Caco-2 (cell line): ENCODE results near the gene NTN4. TPM values are rescaled to one million over a fixed set of nuclear protein-coding genes. Genes with fewer than 3 reads are reported as not detected.

Experiments used
- BruUV-seq: library from RNA; stranded (reverse); fragments of 400-500 nt; replicated peaks from 2 replicates; lab custom pipeline; 2021; lab: Mats Ljungman, UMichigan
- CTCF ChIA-PET: fragments of 300-600 bp; sonication (Branson Sonifier 250); formaldehyde crosslinking; loops from one replicate; lab custom pipeline; 2022; ENCODE audit warnings: antibody characterized with exemption; lab: Charles Lee
- POLR2A ChIA-PET: fragments of 300-600 bp; sonication (Branson Sonifier 250); formaldehyde crosslinking; loops from one replicate; lab custom pipeline; 2022; ENCODE audit warnings: antibody characterized with exemption; lab: Charles Lee
- DNase-seq, 2 experiments: peaks; one replicate each; pipeline versions ENCODE4 v3.0.0 to v3.0.0-alpha.2; 2020 to 2022
- H3K27me3 ChIP-seq: replicated peaks from 2 replicates; pipeline ENCODE4 v1.6.0; 2011; ENCODE audit warnings: low read length; ENCODE audit not compliant: control insufficient read depth, insufficient read depth
- H3K36me3 ChIP-seq: 2 replicates; pipeline ENCODE4 v1.5.1; 2011; ENCODE audit warnings: low read length; ENCODE audit not compliant: control insufficient read depth, insufficient read depth
- H3K4me1 ChIP-seq: fragments of 250-450 bp; sonication (Bioruptor Pico); 2 replicates; pipeline ENCODE4 v1.5.1; 2020; ENCODE audit warnings: mild to moderate bottlenecking
- H3K4me3 ChIP-seq: 2 replicates; pipeline ENCODE4 v1.5.1; 2011; ENCODE audit warnings: low read depth, mild to moderate bottlenecking, control low read depth, low read length
- H3K9me3 ChIP-seq: fragments of 250-450 bp; sonication (Bioruptor Pico); 2 replicates; pipeline ENCODE4 v1.5.1; 2020; ENCODE audit warnings: mild to moderate bottlenecking, moderate library complexity
- H3K27ac Mint-ChIP-seq: one replicate; pipeline ENCODE4 v1.8.0; 2022; ENCODE audit warnings: mixed read lengths; ENCODE audit not compliant: unreplicated experiment
- H3K27me3 Mint-ChIP-seq: one replicate; pipeline ENCODE4 v1.8.0; 2022; ENCODE audit warnings: mixed read lengths; ENCODE audit not compliant: insufficient read depth, unreplicated experiment
- H3K36me3 Mint-ChIP-seq: one replicate; pipeline ENCODE4 v1.8.0; 2022; ENCODE audit warnings: mild to moderate bottlenecking, mixed read lengths; ENCODE audit not compliant: insufficient read depth, unreplicated experiment
- H3K4me1 Mint-ChIP-seq: one replicate; pipeline ENCODE4 v1.8.0; 2022; ENCODE audit warnings: low read depth, mixed read lengths; ENCODE audit not compliant: unreplicated experiment
- H3K4me3 Mint-ChIP-seq: one replicate; pipeline ENCODE4 v1.8.0; 2022; ENCODE audit warnings: mild to moderate bottlenecking, moderate library complexity, mixed read lengths; ENCODE audit not compliant: unreplicated experiment
- H3K9me3 Mint-ChIP-seq: one replicate; pipeline ENCODE4 v1.8.0; 2022; ENCODE audit warnings: mixed read lengths; ENCODE audit not compliant: unreplicated experiment
- intact Hi-C: fragments of 100-400 bp; cut with micrococcal nuclease; formaldehyde crosslinking; loops from one replicate; pipeline ENCODE4 v1.10.0; 2022; ENCODE audit not compliant: unreplicated experiment
- total RNA-seq: library from RNA; stranded (reverse); gene quantifications from 2 replicates; pipeline ENCODE4 v1.2.3, GENCODE V29; 2022
- TF ChIP-seq, protein P1 (sequence below), 2 experiments: fragments of 200-600 bp in 1 of 2; IDR thresholded peaks; 1 replicate in 1 of 2; 2 replicates in 1 of 2; pipeline versions ENCODE4 v1.5.1 to v1.8.0; 2011 to 2022; ENCODE audit warnings: antibody characterized with exemption in 1 of 2, control low read depth in 1 of 2, inconsistent platforms in 1 of 2, low read depth in 1 of 2, low read length in 1 of 2, mild to moderate bottlenecking in 1 of 2, moderate library complexity in 1 of 2; ENCODE audit not compliant: insufficient read depth in 1 of 2, severe bottlenecking in 1 of 2, unreplicated experiment in 1 of 2

The NTN4 gene
- total RNA-seq, 1 experiment from 2014 or later, result 54.1 TPM

DNA sequence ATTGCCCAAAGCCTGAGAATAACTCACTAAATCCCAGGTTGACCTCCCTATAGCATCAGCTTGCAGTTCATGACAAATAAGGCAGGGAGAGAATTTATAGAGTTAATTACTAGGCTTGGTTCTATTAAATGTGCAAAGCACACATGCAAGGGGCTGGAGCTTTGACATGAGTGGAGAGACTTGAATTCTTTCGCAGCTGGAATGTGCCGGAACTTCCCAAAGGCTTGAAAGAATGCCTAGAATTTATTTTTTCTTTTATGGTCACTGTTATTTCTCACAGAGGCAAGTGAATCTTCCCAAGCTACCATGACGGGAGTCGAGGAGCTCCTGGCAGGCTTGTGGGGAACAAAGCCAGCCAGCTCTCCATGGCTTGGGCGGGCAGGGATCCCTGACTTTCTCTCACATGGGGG lies 143.8 kb downstream of the NTN4 start:
- Mint-ChIP-seq H3K9me3 (no peaks in the 10 kb centered on the region), H3K27me3 (no peaks in the 10 kb centered on the region), H3K4me1 (peaks cover 14% of the 10 kb centered on the region), H3K27ac (peak overlapping the region; percentile 48), H3K4me3 (no peak overlapping the region), H3K36me3 (peaks cover 8% of the 10 kb centered on the region)
- intact Hi-C loops, result no loop called here
- TF ChIP-seq, protein P1, sequence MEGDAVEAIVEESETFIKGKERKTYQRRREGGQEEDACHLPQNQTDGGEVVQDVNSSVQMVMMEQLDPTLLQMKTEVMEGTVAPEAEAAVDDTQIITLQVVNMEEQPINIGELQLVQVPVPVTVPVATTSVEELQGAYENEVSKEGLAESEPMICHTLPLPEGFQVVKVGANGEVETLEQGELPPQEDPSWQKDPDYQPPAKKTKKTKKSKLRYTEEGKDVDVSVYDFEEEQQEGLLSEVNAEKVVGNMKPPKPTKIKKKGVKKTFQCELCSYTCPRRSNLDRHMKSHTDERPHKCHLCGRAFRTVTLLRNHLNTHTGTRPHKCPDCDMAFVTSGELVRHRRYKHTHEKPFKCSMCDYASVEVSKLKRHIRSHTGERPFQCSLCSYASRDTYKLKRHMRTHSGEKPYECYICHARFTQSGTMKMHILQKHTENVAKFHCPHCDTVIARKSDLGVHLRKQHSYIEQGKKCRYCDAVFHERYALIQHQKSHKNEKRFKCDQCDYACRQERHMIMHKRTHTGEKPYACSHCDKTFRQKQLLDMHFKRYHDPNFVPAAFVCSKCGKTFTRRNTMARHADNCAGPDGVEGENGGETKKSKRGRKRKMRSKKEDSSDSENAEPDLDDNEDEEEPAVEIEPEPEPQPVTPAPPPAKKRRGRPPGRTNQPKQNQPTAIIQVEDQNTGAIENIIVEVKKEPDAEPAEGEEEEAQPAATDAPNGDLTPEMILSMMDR (IDR thresholded peaks at IDR 0.05; ENCODE audit: insufficient read depth in 1 of 2, low read depth in 1 of 2, low read length in 1 of 2, severe bottlenecking in 1 of 2, unreplicated experiment in 1 of 2), result no peak
- peak in 1 of 2 experiments; percentile 51 for DNase-seq
- H3K4me3 ChIP-seq, result no peak overlapping the region
- H3K9me3 ChIP-seq, result no peaks in the 10 kb centered on the region
- H3K36me3 ChIP-seq, result no peaks in the 10 kb centered on the region
- ChIA-PET CTCF (no interaction called here), POLR2A (interaction anchor here (0.7 kb wide), 1 partner anchor 127 kb away, joined by 3 read pairs; no protein-coding TSS in a partner anchor)
- BruUV-seq, result no TSS peak
- no peaks in the 10 kb centered on the region for H3K27me3 ChIP-seq
- peaks cover 20% of the 10 kb centered on the region for H3K4me1 ChIP-seq

DNA sequence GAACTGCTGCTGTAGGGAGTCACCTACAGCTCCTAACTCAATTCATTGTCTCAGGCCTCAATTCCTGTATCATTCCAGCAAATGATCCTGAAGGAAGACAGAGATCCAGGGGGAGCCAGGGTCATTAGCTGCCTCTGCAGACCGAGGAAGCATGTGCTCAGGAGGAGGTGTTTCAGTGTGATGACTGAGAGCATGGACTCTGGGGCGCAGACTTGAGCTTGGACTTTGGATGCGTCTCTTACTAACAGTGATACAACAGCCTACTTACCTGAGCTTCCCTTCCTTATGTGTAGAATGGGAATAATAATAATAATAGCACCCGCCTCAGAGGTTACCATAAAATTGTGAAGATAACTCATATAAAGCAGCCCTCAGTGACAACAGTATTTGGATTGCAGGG lies 147.3 kb downstream of the NTN4 start:
- CTCF ChIA-PET, result no interaction called here
- intact Hi-C loops, result no loop called here

DNA sequence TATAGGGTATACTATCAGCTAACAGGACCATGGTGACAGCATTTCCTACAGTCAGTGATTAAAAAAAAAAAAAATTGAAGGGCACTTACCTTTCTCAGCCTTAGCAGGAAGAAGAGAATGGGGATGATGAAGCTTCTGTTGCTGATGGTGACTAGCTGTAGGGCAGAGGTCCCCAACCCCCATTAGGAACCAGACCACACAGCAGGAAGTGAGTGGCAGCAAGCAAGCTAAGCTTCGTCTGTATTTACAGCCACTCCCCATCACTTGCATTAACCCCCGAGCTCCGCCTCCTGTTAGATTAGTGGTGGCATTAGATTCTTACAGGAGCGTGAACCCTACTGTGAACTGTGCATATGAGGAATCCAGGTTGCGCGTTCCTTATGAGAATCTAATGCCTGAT lies 148.0 kb downstream of the NTN4 start:
- POLR2A ChIA-PET, result interaction anchor here (0.5 kb wide), 1 partner anchor 95 kb away, joined by 3 read pairs; no protein-coding TSS in a partner anchor
- no peaks in the 10 kb centered on the region for H3K4me1 Mint-ChIP-seq
- Histone ChIP-seq H3K36me3 (no peaks in the 10 kb centered on the region), H3K27me3 (no peaks in the 10 kb centered on the region), H3K4me1 (peaks cover 6% of the 10 kb centered on the region; the same call in 1 of the 2 replicates), H3K4me3 (no peak overlapping the region), H3K9me3 (no peaks in the 10 kb centered on the region)
- TF ChIP-seq, protein P1 (IDR thresholded peaks at IDR 0.05; ENCODE audit: insufficient read depth in 1 of 2, low read depth in 1 of 2, low read length in 1 of 2, severe bottlenecking in 1 of 2, unreplicated experiment in 1 of 2), result no peak
- no peaks in the 10 kb centered on the region for H3K9me3 Mint-ChIP-seq
- no peaks in the 10 kb centered on the region for H3K27me3 Mint-ChIP-seq
- H3K27ac Mint-ChIP-seq, result no peak overlapping the region
- intact Hi-C loops, result no loop called here
- DNase-seq, result no peak
- CTCF ChIA-PET, result no interaction called here
- no peak overlapping the region for H3K4me3 Mint-ChIP-seq
- no peaks in the 10 kb centered on the region for H3K36me3 Mint-ChIP-seq
- no TSS peak for BruUV-seq

More for the DNA sequence above, 147.3 kb downstream of the NTN4 start:
- H3K4me1 ChIP-seq, result peaks cover 6% of the 10 kb centered on the region; the same call in 1 of the 2 replicates
- Mint-ChIP-seq H3K27me3 (no peaks in the 10 kb centered on the region), H3K9me3 (no peaks in the 10 kb centered on the region), H3K27ac (no peak overlapping the region), H3K4me3 (no peak overlapping the region), H3K36me3 (no peaks in the 10 kb centered on the region), H3K4me1 (no peaks in the 10 kb centered on the region)
- H3K4me3 ChIP-seq, result no peak overlapping the region
- no peaks in the 10 kb centered on the region for H3K27me3 ChIP-seq
- BruUV-seq, result no TSS peak
- no peak for DNase-seq
- POLR2A ChIA-PET, result interaction anchor here (0.5 kb wide), 1 partner anchor 95 kb away, joined by 3 read pairs; no protein-coding TSS in a partner anchor
- TF ChIP-seq, protein P1 (IDR thresholded peaks at IDR 0.05; ENCODE audit: insufficient read depth in 1 of 2, low read depth in 1 of 2, low read length in 1 of 2, severe bottlenecking in 1 of 2, unreplicated experiment in 1 of 2), result no peak
- no peaks in the 10 kb centered on the region for H3K36me3 ChIP-seq
- H3K9me3 ChIP-seq, result no peaks in the 10 kb centered on the region
